ENCODE measurements around the gene TEX50.
"Not testable (repeated sequence)": the region's sequence is repeated elsewhere in the genome, so short reads cannot be mapped to it uniquely, and the experiment has no call there.

Gene TEX50

DNA sequence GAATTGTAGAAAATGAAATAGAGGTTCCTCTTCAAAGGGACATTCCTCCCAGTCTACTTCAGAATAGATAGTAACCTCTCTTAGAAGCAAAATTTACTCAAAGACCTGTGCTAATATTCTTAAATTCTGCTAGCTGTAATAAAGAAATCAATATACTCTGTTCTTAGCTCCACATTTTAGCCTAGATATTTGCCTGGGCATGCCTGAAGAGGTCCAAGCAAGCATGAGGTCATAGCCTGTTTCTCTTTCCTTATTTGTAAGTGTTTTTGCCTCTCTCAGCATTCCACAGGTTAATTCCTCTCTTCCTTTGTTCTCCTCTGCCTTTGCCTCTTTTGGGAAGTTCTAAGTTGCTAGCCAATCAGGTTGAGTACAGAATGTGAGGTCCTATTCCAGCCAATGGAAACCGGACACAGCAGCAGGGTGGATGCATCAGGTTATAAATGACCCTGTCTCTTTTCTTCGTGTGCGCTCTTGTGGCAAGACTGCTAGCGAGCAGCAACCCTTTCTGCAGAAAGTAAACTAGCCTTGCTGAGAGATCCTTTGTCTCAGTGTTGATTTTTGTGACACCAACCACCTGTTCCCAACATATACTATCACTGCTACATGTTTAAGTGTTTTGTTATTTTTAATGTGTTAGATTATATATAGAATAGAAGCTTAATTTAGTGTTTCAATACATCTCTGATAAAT lies 7.5 kb downstream of the TEX50 start:
- H3K4me1 ChIP-seq (ENCODE audit: control extremely low read depth in 1 of 4, control insufficient read depth in 4 of 4, insufficient read depth in 4 of 4, low read length in 3 of 4); H3K36me3 ChIP-seq (ENCODE audit: control insufficient read depth in 4 of 4, insufficient read depth in 4 of 4, low read length in 3 of 4); DNase-seq; POLR2A ChIA-PET; H3K27me3 ChIP-seq (replicated peaks in 2 of 5; ENCODE audit: control insufficient read depth in 4 of 5, insufficient read depth in 5 of 5, low read length in 4 of 5); H3K27ac ChIP-seq (ENCODE audit: insufficient read depth in 1 of 2, low read depth in 1 of 2, low read length in 2 of 2, poor library complexity in 1 of 2, severe bottlenecking in 2 of 2); H3K9me3 ChIP-seq (ENCODE audit: control extremely low read depth in 1 of 5, control insufficient read depth in 4 of 5, insufficient read depth in 2 of 5, low read depth in 1 of 5, low read length in 4 of 5); H3K4me3 ChIP-seq (ENCODE audit: control insufficient read depth in 1 of 7, extremely low read depth in 1 of 7, insufficient read depth in 4 of 7, low read depth in 2 of 7, low read length in 6 of 7); CTCF ChIA-PET: not testable (repeated sequence)
- 100% methylated on average over 4 of the region's 4 CpGs for WGBS (ENCODE audit: insufficient coverage)

DNA sequence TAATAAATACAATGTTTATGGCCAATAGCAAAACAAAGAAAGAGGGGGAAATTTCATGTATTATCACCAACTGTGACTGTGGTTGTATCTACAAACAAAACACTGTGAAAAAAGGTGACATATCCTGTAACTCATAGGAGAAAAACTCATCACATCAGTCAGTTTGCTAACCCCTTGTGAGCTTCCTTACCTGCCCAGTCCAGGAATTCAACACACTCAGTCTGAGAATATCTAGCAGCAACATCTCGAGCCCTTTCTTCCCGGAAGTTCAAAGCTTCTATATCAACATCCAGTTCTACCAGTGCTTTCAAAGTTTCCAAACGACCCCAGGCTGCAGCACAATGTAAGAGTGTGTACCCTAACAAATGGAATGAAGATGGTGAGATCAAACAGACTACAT lies 11.5 kb downstream of the TEX50 start:
- no peaks in the 10 kb centered on the region for H3K27me3 ChIP-seq (replicated peaks in 2 of 5; ENCODE audit: control insufficient read depth in 4 of 5, insufficient read depth in 5 of 5, low read length in 4 of 5)
- H3K27ac ChIP-seq (ENCODE audit: insufficient read depth in 1 of 2, low read depth in 1 of 2, low read length in 2 of 2, poor library complexity in 1 of 2, severe bottlenecking in 2 of 2), result no peak overlapping the region
- no CpG with 5 or more reads among the region's 3 CpGs for WGBS (ENCODE audit: insufficient coverage)
- H3K36me3 ChIP-seq (ENCODE audit: control insufficient read depth in 4 of 4, insufficient read depth in 4 of 4, low read length in 3 of 4), result no peaks in the 10 kb centered on the region
- no peaks in the 10 kb centered on the region for H3K9me3 ChIP-seq (ENCODE audit: control extremely low read depth in 1 of 5, control insufficient read depth in 4 of 5, insufficient read depth in 2 of 5, low read depth in 1 of 5, low read length in 4 of 5)
- no peaks in the 10 kb centered on the region for H3K4me1 ChIP-seq (ENCODE audit: control extremely low read depth in 1 of 4, control insufficient read depth in 4 of 4, insufficient read depth in 4 of 4, low read length in 3 of 4)
- no peak overlapping the region for H3K4me3 ChIP-seq (ENCODE audit: control insufficient read depth in 1 of 7, extremely low read depth in 1 of 7, insufficient read depth in 4 of 7, low read depth in 2 of 7, low read length in 6 of 7)
- CTCF ChIA-PET, result no interaction called here
- no peak for DNase-seq
- POLR2A ChIA-PET, result no interaction called here

- ChIA-PET CTCF (no interaction called here), POLR2A (no interaction called here)
- Histone ChIP-seq H3K4me3 (ENCODE audit: control insufficient read depth in 1 of 7, extremely low read depth in 1 of 7, insufficient read depth in 4 of 7, low read depth in 2 of 7, low read length in 6 of 7) (no peak overlapping the region), H3K4me1 (ENCODE audit: control extremely low read depth in 1 of 4, control insufficient read depth in 4 of 4, insufficient read depth in 4 of 4, low read length in 3 of 4) (no peaks in the 10 kb centered on the region), H3K27me3 (replicated peaks in 2 of 5; ENCODE audit: control insufficient read depth in 4 of 5, insufficient read depth in 5 of 5, low read length in 4 of 5) (no peaks in the 10 kb centered on the region), H3K9me3 (ENCODE audit: control extremely low read depth in 1 of 5, control insufficient read depth in 4 of 5, insufficient read depth in 2 of 5, low read depth in 1 of 5, low read length in 4 of 5) (no peaks in the 10 kb centered on the region), H3K36me3 (ENCODE audit: control insufficient read depth in 4 of 4, insufficient read depth in 4 of 4, low read length in 3 of 4) (no peaks in the 10 kb centered on the region), H3K27ac (ENCODE audit: insufficient read depth in 1 of 2, low read depth in 1 of 2, low read length in 2 of 2, poor library complexity in 1 of 2, severe bottlenecking in 2 of 2) (no peak overlapping the region)
- no peak for DNase-seq
These were observed 13.9 kb downstream of the TEX50 start for GRCh38 chr1:173648880-173649605.

DNA sequence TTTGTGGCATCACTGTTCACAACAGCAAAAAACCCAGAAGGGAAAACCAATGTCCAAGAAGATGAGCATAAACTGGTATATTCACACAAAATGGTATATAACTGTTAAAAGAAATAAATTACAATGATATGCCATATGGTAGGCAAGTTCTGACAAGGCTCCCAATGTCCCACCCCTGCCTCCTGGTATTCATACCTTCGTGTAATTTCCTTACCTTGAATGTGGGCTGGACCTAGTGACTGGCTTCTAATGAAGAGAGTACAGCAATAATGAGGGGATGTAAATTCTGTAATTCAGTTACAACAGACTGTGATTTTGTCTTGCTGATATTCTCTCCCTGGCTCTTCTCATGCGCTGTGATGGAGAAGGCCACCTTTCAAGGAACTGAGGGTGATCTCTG lies 25.2 kb downstream of the TEX50 start:
- WGBS (ENCODE audit: insufficient coverage), result 100% methylated on average over 2 of the region's 2 CpGs
- H3K9me3 ChIP-seq (ENCODE audit: control extremely low read depth in 1 of 5, control insufficient read depth in 4 of 5, insufficient read depth in 2 of 5, low read depth in 1 of 5, low read length in 4 of 5), result peaks cover 0 to 4% (median 3%) of the 10 kb centered on the region in 5 experiments
- POLR2A ChIA-PET, result no interaction called here

GRCh38 chr1:173661271-173661670 lies 26.1 kb downstream of the TEX50 start:
- no peak overlapping the region for H3K27ac ChIP-seq (ENCODE audit: insufficient read depth in 1 of 2, low read depth in 1 of 2, low read length in 2 of 2, poor library complexity in 1 of 2, severe bottlenecking in 2 of 2)
- no peaks in the 10 kb centered on the region for H3K36me3 ChIP-seq (ENCODE audit: control insufficient read depth in 4 of 4, insufficient read depth in 4 of 4, low read length in 3 of 4)
- H3K4me1 ChIP-seq (ENCODE audit: control extremely low read depth in 1 of 4, control insufficient read depth in 4 of 4, insufficient read depth in 4 of 4, low read length in 3 of 4), result peaks cover 0 to 7% (median under 1%) of the 10 kb centered on the region in 4 experiments
- no peak overlapping the region for H3K4me3 ChIP-seq (ENCODE audit: control insufficient read depth in 1 of 7, extremely low read depth in 1 of 7, insufficient read depth in 4 of 7, low read depth in 2 of 7, low read length in 6 of 7)
- no CpG with 5 or more reads among the region's 1 CpG for WGBS (ENCODE audit: insufficient coverage)
- ChIA-PET CTCF (no interaction called here), POLR2A (no interaction called here)
- H3K27me3 ChIP-seq (replicated peaks in 2 of 5; ENCODE audit: control insufficient read depth in 4 of 5, insufficient read depth in 5 of 5, low read length in 4 of 5), result peaks cover 0 to 2% (median 0%) of the 10 kb centered on the region in 5 experiments
- peaks cover 0 to 3% (median 0%) of the 10 kb centered on the region in 5 experiments for H3K9me3 ChIP-seq (ENCODE audit: control extremely low read depth in 1 of 5, control insufficient read depth in 4 of 5, insufficient read depth in 2 of 5, low read depth in 1 of 5, low read length in 4 of 5)
- no peak for DNase-seq

More for the DNA sequence above, 25.2 kb downstream of the TEX50 start:
- Histone ChIP-seq H3K4me1 (ENCODE audit: control extremely low read depth in 1 of 4, control insufficient read depth in 4 of 4, insufficient read depth in 4 of 4, low read length in 3 of 4) (peaks cover 0 to 7% (median under 1%) of the 10 kb centered on the region in 4 experiments), H3K4me3 (ENCODE audit: control insufficient read depth in 1 of 7, extremely low read depth in 1 of 7, insufficient read depth in 4 of 7, low read depth in 2 of 7, low read length in 6 of 7) (no peak overlapping the region), H3K27ac (ENCODE audit: insufficient read depth in 1 of 2, low read depth in 1 of 2, low read length in 2 of 2, poor library complexity in 1 of 2, severe bottlenecking in 2 of 2) (no peak overlapping the region), H3K27me3 (replicated peaks in 2 of 5; ENCODE audit: control insufficient read depth in 4 of 5, insufficient read depth in 5 of 5, low read length in 4 of 5) (peaks cover 0 to 2% (median 0%) of the 10 kb centered on the region in 5 experiments), H3K36me3 (ENCODE audit: control insufficient read depth in 4 of 4, insufficient read depth in 4 of 4, low read length in 3 of 4) (no peaks in the 10 kb centered on the region)
- CTCF ChIA-PET, result no interaction called here
- no peak for DNase-seq

GRCh38 chr1:173661763-173662162 lies 26.6 kb downstream of the TEX50 start:
- DNase-seq, result no peak
- H3K36me3 ChIP-seq (ENCODE audit: control insufficient read depth in 4 of 4, insufficient read depth in 4 of 4, low read length in 3 of 4), result no peaks in the 10 kb centered on the region
- no peak overlapping the region for H3K4me3 ChIP-seq (ENCODE audit: control insufficient read depth in 1 of 7, extremely low read depth in 1 of 7, insufficient read depth in 4 of 7, low read depth in 2 of 7, low read length in 6 of 7)
- peaks cover 0 to 3% (median 0%) of the 10 kb centered on the region in 5 experiments for H3K9me3 ChIP-seq (ENCODE audit: control extremely low read depth in 1 of 5, control insufficient read depth in 4 of 5, insufficient read depth in 2 of 5, low read depth in 1 of 5, low read length in 4 of 5)
- H3K4me1 ChIP-seq (ENCODE audit: control extremely low read depth in 1 of 4, control insufficient read depth in 4 of 4, insufficient read depth in 4 of 4, low read length in 3 of 4), result peaks cover 0 to 7% (median under 1%) of the 10 kb centered on the region in 4 experiments
- H3K27ac ChIP-seq (ENCODE audit: insufficient read depth in 1 of 2, low read depth in 1 of 2, low read length in 2 of 2, poor library complexity in 1 of 2, severe bottlenecking in 2 of 2), result no peak overlapping the region
- ChIA-PET CTCF (no interaction called here), POLR2A (no interaction called here)
- WGBS (ENCODE audit: insufficient coverage), result 63% methylated on average over 1 of the region's 1 CpG
- H3K27me3 ChIP-seq (replicated peaks in 2 of 5; ENCODE audit: control insufficient read depth in 4 of 5, insufficient read depth in 5 of 5, low read length in 4 of 5), result peaks cover 0 to 2% (median 0%) of the 10 kb centered on the region in 5 experiments

GRCh38 chr1:173663159-173663558 lies 28.0 kb downstream of the TEX50 start:
- Histone ChIP-seq H3K9me3 (ENCODE audit: control extremely low read depth in 1 of 5, control insufficient read depth in 4 of 5, insufficient read depth in 2 of 5, low read depth in 1 of 5, low read length in 4 of 5) (peaks cover 0 to 3% (median 0%) of the 10 kb centered on the region in 5 experiments), H3K36me3 (ENCODE audit: control insufficient read depth in 4 of 4, insufficient read depth in 4 of 4, low read length in 3 of 4) (no peaks in the 10 kb centered on the region), H3K27ac (ENCODE audit: insufficient read depth in 1 of 2, low read depth in 1 of 2, low read length in 2 of 2, poor library complexity in 1 of 2, severe bottlenecking in 2 of 2) (no peak overlapping the region), H3K4me3 (ENCODE audit: control insufficient read depth in 1 of 7, extremely low read depth in 1 of 7, insufficient read depth in 4 of 7, low read depth in 2 of 7, low read length in 6 of 7) (no peak overlapping the region), H3K4me1 (ENCODE audit: control extremely low read depth in 1 of 4, control insufficient read depth in 4 of 4, insufficient read depth in 4 of 4, low read length in 3 of 4) (peaks cover 0 to 7% (median under 1%) of the 10 kb centered on the region in 4 experiments), H3K27me3 (replicated peaks in 2 of 5; ENCODE audit: control insufficient read depth in 4 of 5, insufficient read depth in 5 of 5, low read length in 4 of 5) (peaks cover 0 to 2% (median 0%) of the 10 kb centered on the region in 5 experiments)
- DNase-seq, result peak in 2 of 3 donors; percentile 32 to 38
- ChIA-PET POLR2A (interaction anchor here (0.6 kb wide), 1 partner anchor 10 kb away, joined by 4 read pairs; no protein-coding TSS in a partner anchor), CTCF (no interaction called here)
- 59% methylated on average over 3 of the region's 3 CpGs for WGBS (ENCODE audit: insufficient coverage)
